Panc1 (cell line): ENCODE data around the gene REX1BD. TPM values are rescaled to one million over a fixed set of nuclear protein-coding genes. Genes with fewer than 3 reads are reported as not detected.

Experiments
- ATAC-seq: fragments of 200-7000 bp; cut with Tn5 transposase; 2 replicates; pipeline ENCODE4 v1.9.1; 2020; ENCODE audit warnings: mild to moderate bottlenecking, moderate library complexity
- BruUV-seq: library from RNA; stranded (reverse); fragments of 400-500 nt; replicated peaks from 2 replicates; lab custom pipeline; 2021; lab: Mats Ljungman, UMichigan
- CTCF ChIA-PET: fragments of 300-600 bp; sonication (Branson Sonifier 250); formaldehyde crosslinking; loops from one replicate; lab custom pipeline; 2022; ENCODE audit warnings: antibody characterized with exemption; lab: Charles Lee
- POLR2A ChIA-PET: fragments of 300-600 bp; sonication (Branson Sonifier 250); formaldehyde crosslinking; loops from one replicate; lab custom pipeline; 2022; ENCODE audit warnings: antibody characterized with exemption; lab: Charles Lee
- DNase-seq: peaks from one replicate; pipeline ENCODE4 v3.0.0-alpha.2; 2010; ENCODE audit warnings: low read depth, low spot score
- H3K27ac ChIP-seq: 2 replicates; pipeline ENCODE4 v1.5.1; 2011; ENCODE audit warnings: mild to moderate bottlenecking, low read length, inconsistent platforms
- H3K27me3 ChIP-seq: fragments of 200-500 bp; sonication (Bioruptor generic); 2 replicates; pipeline ENCODE4 v1.6.0; 2014; ENCODE audit warnings: low read length, inconsistent platforms; ENCODE audit not compliant: control insufficient read depth, insufficient read depth
- H3K36me3 ChIP-seq: fragments of 200-500 bp; sonication (Bioruptor generic); 2 replicates; pipeline ENCODE4 v1.5.1; 2014; ENCODE audit warnings: inconsistent platforms, mild to moderate bottlenecking, low read length, moderate library complexity; ENCODE audit not compliant: control insufficient read depth, insufficient read depth
- H3K4me1 ChIP-seq: 2 replicates; pipeline ENCODE4 v1.5.1; 2011; ENCODE audit warnings: inconsistent platforms, mild to moderate bottlenecking, low read length, moderate library complexity; ENCODE audit not compliant: control insufficient read depth, insufficient read depth
- H3K4me3 ChIP-seq, 2 experiments: 2 replicates each; pipeline ENCODE4 v1.5.1; 2011 to 2012; ENCODE audit warnings: low read depth in 2 of 2, low read length in 2 of 2, mild to moderate bottlenecking in 2 of 2, inconsistent platforms in 1 of 2, moderate library complexity in 1 of 2
- H3K9me3 ChIP-seq: fragments of 200-500 bp; sonication (Bioruptor generic); 2 replicates; pipeline ENCODE4 v1.5.1; 2014; ENCODE audit warnings: low read depth, mild to moderate bottlenecking, inconsistent platforms, low read length, moderate library complexity; ENCODE audit not compliant: control insufficient read depth, insufficient read depth
- POLR2AphosphoS5 ChIP-seq: IDR thresholded peaks from 2 replicates; pipeline ENCODE4 v1.6.1; 2012; ENCODE audit warnings: mild to moderate bottlenecking, low read depth, low read length, moderate library complexity
- REST ChIP-seq, 2 experiments: IDR thresholded peaks; 2 replicates each; pipeline ENCODE4 v1.6.1; 2011 to 2012; ENCODE audit warnings: low read depth in 2 of 2, control low read depth in 1 of 2, low read length in 1 of 2, mild to moderate bottlenecking in 1 of 2, moderate library complexity in 1 of 2; ENCODE audit not compliant: insufficient read depth in 1 of 2
- SIN3A ChIP-seq: IDR thresholded peaks from 2 replicates; pipeline ENCODE4 v1.6.1; 2012; ENCODE audit warnings: low read depth, mild to moderate bottlenecking, low read length, moderate library complexity, borderline replicate concordance; ENCODE audit not compliant: insufficient read depth
- TCF7L2 ChIP-seq: IDR thresholded peaks from 2 replicates; pipeline ENCODE4 v1.6.1; 2011; ENCODE audit warnings: mild to moderate bottlenecking, low read depth, low read length, inconsistent platforms
- in situ Hi-C: cut with HindIII; loops from 2 replicates; pipeline ENCODE4 v1.10.0; 2016; ENCODE audit warnings: low sequenced_read_pairs, low pct_unique_long_range_greater_than_20kb
- intact Hi-C: fragments of 100-400 bp; cut with micrococcal nuclease; formaldehyde crosslinking; loops from one replicate; pipeline ENCODE4 v1.10.0; 2022; ENCODE audit not compliant: unreplicated experiment
- total RNA-seq: library from RNA; stranded (reverse); gene quantifications from one replicate; pipeline ENCODE4 v1.2.1, GENCODE V29; 2021; ENCODE audit not compliant: unreplicated experiment
- TF ChIP-seq, protein P1 (sequence below): fragments of 450-650 bp; IDR thresholded peaks from 2 replicates; pipeline ENCODE4 v1.5.1; 2017; ENCODE audit warnings: mild to moderate bottlenecking

Gene REX1BD
- total RNA-seq, 1 experiment from 2014 or later, result 32.0 TPM

DNA sequence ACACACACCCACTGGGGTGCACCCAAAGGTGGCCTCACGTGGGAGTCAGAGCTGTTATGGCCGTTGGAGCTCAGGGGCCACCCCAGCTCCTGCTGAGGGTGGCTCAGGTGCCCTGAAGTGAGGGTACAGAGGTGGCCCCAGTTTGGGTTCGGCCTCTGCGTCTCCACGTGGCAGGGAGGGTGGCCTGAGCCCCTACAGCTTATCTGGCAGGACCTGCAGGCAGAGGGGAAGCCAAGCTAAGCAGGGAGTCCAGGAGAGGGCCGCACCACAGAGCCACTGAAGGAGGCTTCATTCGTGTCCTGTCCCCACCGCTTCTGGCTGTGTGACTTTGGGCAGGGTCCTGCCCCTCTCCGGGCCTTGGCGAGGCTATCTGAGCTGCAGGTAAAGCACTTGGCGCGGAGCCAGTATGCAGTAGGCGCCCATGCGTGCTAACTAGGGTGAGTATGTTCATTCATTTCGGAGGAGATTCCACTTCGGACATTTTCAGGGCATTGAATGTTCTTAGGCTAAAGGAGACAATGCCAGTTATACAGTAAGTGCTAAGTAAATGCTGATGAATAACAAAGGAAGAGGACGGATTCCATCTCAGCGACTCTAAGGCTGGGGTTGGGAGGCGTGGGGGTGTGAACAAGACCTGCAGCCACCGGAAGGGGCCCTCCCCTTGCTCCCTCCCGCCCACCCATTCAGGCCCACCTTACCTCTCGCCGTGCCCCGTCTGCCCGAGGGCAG lies 4.9 kb downstream of the REX1BD start:
- no peak for TF ChIP-seq POLR2AphosphoS5
- TF ChIP-seq TCF7L2, result no peak
- no peak for TF ChIP-seq REST (IDR thresholded peaks at IDR 0.05; ENCODE audit: insufficient read depth in 1 of 2, low read depth in 2 of 2, low read length in 1 of 2)
- TF ChIP-seq SIN3A, result no peak
- TF ChIP-seq, protein P1, sequence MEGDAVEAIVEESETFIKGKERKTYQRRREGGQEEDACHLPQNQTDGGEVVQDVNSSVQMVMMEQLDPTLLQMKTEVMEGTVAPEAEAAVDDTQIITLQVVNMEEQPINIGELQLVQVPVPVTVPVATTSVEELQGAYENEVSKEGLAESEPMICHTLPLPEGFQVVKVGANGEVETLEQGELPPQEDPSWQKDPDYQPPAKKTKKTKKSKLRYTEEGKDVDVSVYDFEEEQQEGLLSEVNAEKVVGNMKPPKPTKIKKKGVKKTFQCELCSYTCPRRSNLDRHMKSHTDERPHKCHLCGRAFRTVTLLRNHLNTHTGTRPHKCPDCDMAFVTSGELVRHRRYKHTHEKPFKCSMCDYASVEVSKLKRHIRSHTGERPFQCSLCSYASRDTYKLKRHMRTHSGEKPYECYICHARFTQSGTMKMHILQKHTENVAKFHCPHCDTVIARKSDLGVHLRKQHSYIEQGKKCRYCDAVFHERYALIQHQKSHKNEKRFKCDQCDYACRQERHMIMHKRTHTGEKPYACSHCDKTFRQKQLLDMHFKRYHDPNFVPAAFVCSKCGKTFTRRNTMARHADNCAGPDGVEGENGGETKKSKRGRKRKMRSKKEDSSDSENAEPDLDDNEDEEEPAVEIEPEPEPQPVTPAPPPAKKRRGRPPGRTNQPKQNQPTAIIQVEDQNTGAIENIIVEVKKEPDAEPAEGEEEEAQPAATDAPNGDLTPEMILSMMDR, result no peak
- in situ Hi-C loops (no loop called here), intact Hi-C loops (loop anchor here (5.0 to 10.0 kb wide), 2 partner anchors 81 to 254 kb away; no protein-coding TSS in a partner anchor)
- ChIA-PET POLR2A (interaction anchor here (0.6 to 0.7 kb wide), 2 partner anchors 24 to 130 kb away, joined by 3 to 8 read pairs; no protein-coding TSS in a partner anchor), CTCF (interaction anchor here (0.6 to 1.1 kb wide), 4 partner anchors 49 to 253 kb away, joined by 3 to 12 read pairs (median 4); no protein-coding TSS in a partner anchor)
- ATAC-seq (no peak), DNase-seq (no peak)
- H3K27me3 ChIP-seq, result no peaks in the 10 kb centered on the region
- no peak overlapping the region for H3K27ac ChIP-seq
- no peaks in the 10 kb centered on the region; the same call in 1 of the 2 replicates for H3K36me3 ChIP-seq
- peak overlapping the region; percentile 29 to 41; a peak in 2 of 4 replicates for H3K4me3 ChIP-seq
- no peaks in the 10 kb centered on the region for H3K9me3 ChIP-seq
- no peaks in the 10 kb centered on the region for H3K4me1 ChIP-seq
- no TSS peak for BruUV-seq

- ATAC-seq (peak; percentile 48), DNase-seq (no peak)
- H3K4me3 ChIP-seq, result peak overlapping the region; percentile 29 to 41
- no peaks in the 10 kb centered on the region for H3K9me3 ChIP-seq
- intact Hi-C loops, result loop anchor here (5.0 to 10.0 kb wide), 2 partner anchors 81 to 253 kb away; no protein-coding TSS in a partner anchor
- in situ Hi-C loops, result no loop called here
- no peaks in the 10 kb centered on the region; the same call in 1 of the 2 replicates for H3K36me3 ChIP-seq
- no peak overlapping the region for H3K27ac ChIP-seq
- ChIA-PET POLR2A (interaction anchor here (0.6 to 0.7 kb wide), 2 partner anchors 25 to 131 kb away, joined by 3 to 8 read pairs; no protein-coding TSS in a partner anchor), CTCF (interaction anchor here (0.6 to 1.1 kb wide), 3 partner anchors 82 to 253 kb away, joined by 3 to 12 read pairs (median 4); no protein-coding TSS in a partner anchor)
- BruUV-seq, result no TSS peak
- TF ChIP-seq POLR2AphosphoS5 (peak; percentile 9; the same call in 1 of the 2 replicates), REST (IDR thresholded peaks at IDR 0.05; ENCODE audit: insufficient read depth in 1 of 2, low read depth in 2 of 2, low read length in 1 of 2) (0 out of 4 replicates have a peak, but pooled peaks of 1 of the 2 experiments have one; percentile 35), TCF7L2 (no peak), SIN3A (no peak)
- TF ChIP-seq, protein P1, result peak; percentile 93
- no peaks in the 10 kb centered on the region for H3K4me1 ChIP-seq
- H3K27me3 ChIP-seq, result no peaks in the 10 kb centered on the region
Measured at GRCh38 chr19:18594096-18594823, 5.7 kb downstream of the REX1BD start.
